Neural progenitor cell (in vitro differentiated cells): Measurements from ENCODE around the gene SNRNP40.

ENCODE experiments used
- EZH2 ChIP-seq: fragments of 200-600 bp; sonication (generic); IDR thresholded peaks from 2 replicates; pipeline ENCODE4 v1.6.1; 2017; ENCODE audit warnings: antibody characterized with exemption, mild to moderate bottlenecking, moderate library complexity
- EZH2phosphoT487 ChIP-seq: fragments of 200-600 bp; sonication (generic); IDR thresholded peaks from 2 replicates; pipeline ENCODE4 v1.6.1; 2017; ENCODE audit warnings: antibody characterized with exemption
- TF ChIP-seq, protein P1 (sequence below): fragments of 200-600 bp; sonication (generic); IDR thresholded peaks from 2 replicates; pipeline ENCODE4 v1.5.1; 2017; ENCODE audit warnings: antibody characterized with exemption, mild to moderate bottlenecking

DNA sequence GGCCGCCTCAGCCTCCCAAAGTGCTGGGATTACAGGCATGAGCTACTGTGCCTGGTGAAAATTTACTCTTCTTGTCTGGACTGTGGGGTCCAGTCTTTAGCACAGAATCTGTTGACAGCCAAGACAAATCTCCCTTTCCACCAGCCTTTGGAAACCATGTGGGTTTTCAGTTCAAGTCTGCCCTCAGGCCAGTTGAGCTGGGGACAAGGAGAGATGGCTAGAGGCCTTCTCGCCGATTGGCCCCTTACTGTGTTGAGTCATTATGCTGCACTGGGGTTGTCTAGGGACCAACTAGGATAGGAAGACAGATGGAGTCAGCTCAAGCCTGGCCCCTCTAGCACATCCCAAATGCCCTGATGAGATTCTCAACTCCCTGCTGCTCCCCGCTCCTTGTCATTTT, 48.3 kb downstream of the SNRNP40 start:
- TF ChIP-seq EZH2 (no peak), EZH2phosphoT487 (no peak)
- TF ChIP-seq, protein P1, sequence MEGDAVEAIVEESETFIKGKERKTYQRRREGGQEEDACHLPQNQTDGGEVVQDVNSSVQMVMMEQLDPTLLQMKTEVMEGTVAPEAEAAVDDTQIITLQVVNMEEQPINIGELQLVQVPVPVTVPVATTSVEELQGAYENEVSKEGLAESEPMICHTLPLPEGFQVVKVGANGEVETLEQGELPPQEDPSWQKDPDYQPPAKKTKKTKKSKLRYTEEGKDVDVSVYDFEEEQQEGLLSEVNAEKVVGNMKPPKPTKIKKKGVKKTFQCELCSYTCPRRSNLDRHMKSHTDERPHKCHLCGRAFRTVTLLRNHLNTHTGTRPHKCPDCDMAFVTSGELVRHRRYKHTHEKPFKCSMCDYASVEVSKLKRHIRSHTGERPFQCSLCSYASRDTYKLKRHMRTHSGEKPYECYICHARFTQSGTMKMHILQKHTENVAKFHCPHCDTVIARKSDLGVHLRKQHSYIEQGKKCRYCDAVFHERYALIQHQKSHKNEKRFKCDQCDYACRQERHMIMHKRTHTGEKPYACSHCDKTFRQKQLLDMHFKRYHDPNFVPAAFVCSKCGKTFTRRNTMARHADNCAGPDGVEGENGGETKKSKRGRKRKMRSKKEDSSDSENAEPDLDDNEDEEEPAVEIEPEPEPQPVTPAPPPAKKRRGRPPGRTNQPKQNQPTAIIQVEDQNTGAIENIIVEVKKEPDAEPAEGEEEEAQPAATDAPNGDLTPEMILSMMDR: no peak
